CD14-positive monocyte (primary cell): ENCODE results near the gene C1orf105. TPM values are rescaled to one million over a fixed set of nuclear protein-coding genes. Genes with fewer than 3 reads are reported as not detected.

Experiments
- DNase-seq, 3 donors: peaks; one replicate each; pipeline ENCODE4 v3.0.0-alpha.2; 2011 to 2022
- H2AFZ ChIP-seq: 2 replicates; pipeline ENCODE4 v1.6.0; 2012; ENCODE audit warnings: mild to moderate bottlenecking, low read depth, low read length, inconsistent platforms; ENCODE audit not compliant: insufficient read depth, poor library complexity, severe bottlenecking
- H3K27ac ChIP-seq, 2 donors: 1 replicate in 1 of 2; 2 replicates in 1 of 2; pipeline ENCODE4 v1.5.1; 2012 to 2013; ENCODE audit warnings: low read length in 2 of 2, control low read depth in 1 of 2, inconsistent platforms in 1 of 2, low read depth in 1 of 2, mild to moderate bottlenecking in 1 of 2
- H3K27me3 ChIP-seq, 2 donors: one replicate each; pipeline versions ENCODE4 v1.6.0 to v1.6.1; 2011 to 2013; ENCODE audit warnings: low read length in 2 of 2; ENCODE audit not compliant: control insufficient read depth in 2 of 2, insufficient read depth in 2 of 2
- H3K36me3 ChIP-seq, 2 donors: replicated peaks in 1 of 2; 1 replicate in 1 of 2; 2 replicates in 1 of 2; pipeline versions ENCODE4 v1.5.1 to v1.6.1; 2012 to 2013; ENCODE audit warnings: low read length in 2 of 2, control low read depth in 1 of 2, inconsistent platforms in 1 of 2, mild to moderate bottlenecking in 1 of 2; ENCODE audit not compliant: insufficient read depth in 2 of 2, control insufficient read depth in 1 of 2
- H3K4me1 ChIP-seq, 2 donors: 1 replicate in 1 of 2; 2 replicates in 1 of 2; pipeline versions ENCODE4 v1.5.1 to v1.6.1; 2012 to 2013; ENCODE audit warnings: low read length in 2 of 2, control low read depth in 1 of 2, inconsistent platforms in 1 of 2, mild to moderate bottlenecking in 1 of 2, moderate library complexity in 1 of 2; ENCODE audit not compliant: insufficient read depth in 2 of 2, control insufficient read depth in 1 of 2
- H3K4me2 ChIP-seq: replicated peaks from 2 replicates; pipeline ENCODE3; 2012; ENCODE audit warnings: low read length, moderate library complexity, mild to moderate bottlenecking; ENCODE audit not compliant: poor library complexity, severe bottlenecking; ENCODE audit errors: extremely low read depth
- H3K4me3 ChIP-seq, 3 experiments: fragments of 200-600 bp in 1 of 3; sonication (generic) in 1 of 3; replicated peaks in 1 of 3; 1 replicate in 2 of 3; 2 replicates in 1 of 3; pipeline ENCODE4 v1.5.1; 2011 to 2013; ENCODE audit warnings: low read length in 3 of 3, mild to moderate bottlenecking in 3 of 3, control low read depth in 2 of 3, low read depth in 2 of 3, inconsistent platforms in 1 of 3, moderate library complexity in 1 of 3
- H3K79me2 ChIP-seq: 2 replicates; pipeline ENCODE4 v1.6.0; 2012; ENCODE audit warnings: mild to moderate bottlenecking, control low read depth, inconsistent platforms, low read length, moderate library complexity; ENCODE audit not compliant: insufficient read depth
- H3K9ac ChIP-seq: 2 replicates; pipeline ENCODE4 v1.6.0; 2017; ENCODE audit warnings: low read length, mild to moderate bottlenecking; ENCODE audit not compliant: insufficient read depth, poor library complexity, severe bottlenecking
- H3K9me3 ChIP-seq, 2 donors: replicated peaks in 1 of 2; 1 replicate in 1 of 2; 2 replicates in 1 of 2; pipeline versions ENCODE4 v1.5.1 to v1.6.1; 2012 to 2013; ENCODE audit warnings: low read length in 2 of 2, control low read depth in 1 of 2; ENCODE audit not compliant: control insufficient read depth in 1 of 2, insufficient read depth in 1 of 2
- H4K20me1 ChIP-seq: 2 replicates; pipeline ENCODE4 v1.6.0; 2012; ENCODE audit warnings: mild to moderate bottlenecking, low read length, control low read depth, moderate library complexity; ENCODE audit not compliant: insufficient read depth
- H3K27ac Mint-ChIP-seq, 7 donors: one replicate each; pipeline ENCODE4 v1.8.0; 2020; ENCODE audit warnings: mild to moderate bottlenecking in 7 of 7, mixed read lengths in 7 of 7, moderate library complexity in 6 of 7, inconsistent platforms in 2 of 7
- H3K27me3 Mint-ChIP-seq, 3 donors: one replicate each; pipeline ENCODE4 v1.8.0; 2021 to 2022; ENCODE audit warnings: low read depth in 3 of 3, mild to moderate bottlenecking in 3 of 3, mixed read lengths in 3 of 3, moderate library complexity in 3 of 3, inconsistent platforms in 1 of 3
- H3K36me3 Mint-ChIP-seq, 2 donors: one replicate each; pipeline ENCODE4 v1.8.0; 2020; ENCODE audit warnings: mixed read lengths in 2 of 2, inconsistent platforms in 1 of 2, mild to moderate bottlenecking in 1 of 2
- H3K4me1 Mint-ChIP-seq: one replicate; pipeline ENCODE4 v1.8.0; 2020; ENCODE audit warnings: mild to moderate bottlenecking, mixed read lengths
- H3K4me3 Mint-ChIP-seq, 2 donors: one replicate each; pipeline ENCODE4 v1.8.0; 2020; ENCODE audit warnings: mild to moderate bottlenecking in 2 of 2, mixed read lengths in 2 of 2, moderate library complexity in 1 of 2
- H3K9me3 Mint-ChIP-seq, 7 donors: one replicate each; pipeline ENCODE4 v1.8.0; 2020 to 2022; ENCODE audit warnings: mixed read lengths in 7 of 7, mild to moderate bottlenecking in 6 of 7, moderate library complexity in 6 of 7, inconsistent platforms in 2 of 7
- CTCF ChIP-seq: fragments of 200-600 bp; IDR thresholded peaks from one replicate; pipeline ENCODE4 v1.8.0; 2022; ENCODE audit warnings: antibody characterized with exemption, mild to moderate bottlenecking
- WGBS: methylation state at CpG from one replicate; pipeline ENCODE4 v1.1.5; 2013; ENCODE audit warnings: missing lambda C conversion rate; ENCODE audit not compliant: insufficient coverage; 5-methylcytosine and 5-hydroxymethylcytosine counted together
- intact Hi-C, 2 donors: fragments of 100-400 bp; cut with micrococcal nuclease; formaldehyde crosslinking; loops; one replicate each; pipeline versions ENCODE4 v1.15.0 to v1.15.1; 2023
- polyA plus RNA-seq, 3 donors: library from polyadenylated mRNA; depleted of rRNA in 1 of 3; unstranded in 2 of 3; stranded (reverse) in 1 of 3; fragments of 300-500 nt in 2 of 3; fragments of >200 nt in 1 of 3; fragmentation: Illumina TruSeq in 2 of 3; gene quantifications; 1 replicate in 2 of 3; 2 replicates in 1 of 3; pipeline ENCODE4 v1.2.3, GENCODE V29; 2012 to 2021

Gene C1orf105
- polyA plus RNA-seq, 3 donors, result not detected

- H3K4me1 Mint-ChIP-seq, result peaks cover 12% of the 10 kb centered on the region
- intact Hi-C loops, result no loop called here
- Histone ChIP-seq H3K4me3 (no peak overlapping the region), H3K4me1 (no peaks in the 10 kb centered on the region), H3K9ac (no peak overlapping the region), H3K79me2 (no peaks in the 10 kb centered on the region), H3K27me3 (no peaks in the 10 kb centered on the region), H4K20me1 (no peaks in the 10 kb centered on the region), H2AFZ (no peak overlapping the region), H3K36me3 (no peaks in the 10 kb centered on the region), H3K4me2 (peak overlapping the region; percentile 20), H3K27ac (no peak overlapping the region), H3K9me3 (no peaks in the 10 kb centered on the region)
- peak in 1 of 3 donors; percentile 2 for DNase-seq
- H3K9me3 Mint-ChIP-seq, result peaks cover 0 to 3% (median 0%) of the 10 kb centered on the region in 7 donors
- no peaks in the 10 kb centered on the region for H3K27me3 Mint-ChIP-seq
- no peak for TF ChIP-seq CTCF
- no CpG with 5 or more reads among the region's 2 CpGs for WGBS
- H3K4me3 Mint-ChIP-seq, result peak overlapping the region in 1 of 2 donors; percentile 21
- no peaks in the 10 kb centered on the region for H3K36me3 Mint-ChIP-seq
- H3K27ac Mint-ChIP-seq, result no peak overlapping the region
Measured at GRCh38 chr1:172376431-172376830, 44.1 kb upstream of the C1orf105 start.

GRCh38 chr1:172377565-172377964 lies 42.9 kb upstream of the C1orf105 start:
- H3K36me3 ChIP-seq, result no peaks in the 10 kb centered on the region
- no peaks in the 10 kb centered on the region for H4K20me1 ChIP-seq
- no peak overlapping the region for H3K4me3 Mint-ChIP-seq
- no peak for DNase-seq
- H3K27me3 Mint-ChIP-seq, result no peaks in the 10 kb centered on the region
- no peak overlapping the region for H3K9ac ChIP-seq
- H2AFZ ChIP-seq, result no peak overlapping the region
- H3K27ac ChIP-seq, result no peak overlapping the region
- no peaks in the 10 kb centered on the region for H3K27me3 ChIP-seq
- intact Hi-C loops, result no loop called here
- TF ChIP-seq CTCF, result no peak
- H3K36me3 Mint-ChIP-seq, result no peaks in the 10 kb centered on the region
- H3K4me2 ChIP-seq, result no peak overlapping the region
- H3K4me3 ChIP-seq, result no peak overlapping the region
- no peaks in the 10 kb centered on the region for H3K79me2 ChIP-seq
- H3K27ac Mint-ChIP-seq, result no peak overlapping the region
- no peaks in the 10 kb centered on the region for H3K9me3 ChIP-seq
- peaks cover 12% of the 10 kb centered on the region for H3K4me1 Mint-ChIP-seq
- H3K9me3 Mint-ChIP-seq, result peaks cover 0 to 3% (median 0%) of the 10 kb centered on the region in 7 donors
- H3K4me1 ChIP-seq, result no peaks in the 10 kb centered on the region
